CD4-positive, alpha-beta T cell (primary cell): Measurements from ENCODE around the gene WDR72. TPM values are rescaled to one million over a fixed set of nuclear protein-coding genes. Genes with fewer than 3 reads are reported as not detected.
A peak's percentile ranks its signal among the peaks of the same experiment; 100 is the strongest.

Source experiments
- ATAC-seq: fragments of 200-7000 bp; cut with Tn5 transposase; one replicate; pipeline ENCODE4 v1.10.0; 2022; ENCODE audit warnings: mild to moderate bottlenecking; ENCODE audit not compliant: poor library complexity
- CTCF ChIA-PET: fragments of 350-600 bp; sonication (Branson Sonifier 250); formaldehyde crosslinking; loops from one replicate; lab custom pipeline; 2021; ENCODE audit warnings: antibody characterized with exemption, inconsistent platforms; lab: Charles Lee
- POLR2A ChIA-PET: fragments of 350-600 bp; sonication (Branson Sonifier 250); formaldehyde crosslinking; loops from one replicate; lab custom pipeline; 2021; ENCODE audit warnings: antibody characterized with exemption, inconsistent platforms; lab: Charles Lee
- DNase-seq, 14 experiments: peaks; one replicate each; pipeline ENCODE4 v3.0.0-alpha.2; 2013 to 2020; ENCODE audit warnings: mixed read lengths in 2 of 14
- H3K27ac ChIP-seq, 2 donors: one replicate each; pipeline versions ENCODE4 v1.5.1 to v1.7.0; 2013; ENCODE audit warnings: low read length in 2 of 2, low read depth in 1 of 2, mild to moderate bottlenecking in 1 of 2
- H3K27me3 ChIP-seq, 2 experiments: 1 replicate in 1 of 2; 2 replicates in 1 of 2; pipeline versions ENCODE4 v1.6.1 to v1.7.0; 2013; ENCODE audit warnings: low read length in 2 of 2, control low read depth in 1 of 2, mild to moderate bottlenecking in 1 of 2, moderate library complexity in 1 of 2; ENCODE audit not compliant: insufficient read depth in 2 of 2, control insufficient read depth in 1 of 2
- H3K36me3 ChIP-seq: one replicate; pipeline ENCODE4 v1.6.1; 2013; ENCODE audit warnings: low read length, control low read depth; ENCODE audit not compliant: insufficient read depth
- H3K4me1 ChIP-seq: one replicate; pipeline ENCODE4 v1.6.1; 2013; ENCODE audit warnings: low read length, control low read depth; ENCODE audit not compliant: insufficient read depth
- H3K4me3 ChIP-seq: one replicate; pipeline ENCODE4 v1.5.1; 2013; ENCODE audit warnings: mild to moderate bottlenecking, low read length, moderate library complexity
- H3K9me3 ChIP-seq, 2 experiments: 1 replicate in 1 of 2; 2 replicates in 1 of 2; pipeline versions ENCODE4 v1.6.1 to v1.7.0; 2013; ENCODE audit warnings: low read length in 2 of 2, mild to moderate bottlenecking in 2 of 2, control low read depth in 1 of 2, moderate library complexity in 1 of 2; ENCODE audit not compliant: control insufficient read depth in 1 of 2, insufficient read depth in 1 of 2
- H3K27ac Mint-ChIP-seq: one replicate; pipeline ENCODE4 v1.8.0; 2020; ENCODE audit warnings: mixed read lengths
- H3K27me3 Mint-ChIP-seq: one replicate; pipeline ENCODE4 v1.8.0; 2021; ENCODE audit warnings: mixed read lengths
- H3K36me3 Mint-ChIP-seq: one replicate; pipeline ENCODE4 v1.8.0; 2021; ENCODE audit warnings: low read depth, mixed read lengths
- H3K4me1 Mint-ChIP-seq: one replicate; pipeline ENCODE4 v1.8.0; 2021; ENCODE audit warnings: low read depth, mixed read lengths
- H3K4me3 Mint-ChIP-seq: one replicate; pipeline ENCODE4 v1.8.0; 2020; ENCODE audit warnings: mild to moderate bottlenecking, mixed read lengths
- H3K9me3 Mint-ChIP-seq: one replicate; pipeline ENCODE4 v1.8.0; 2020; ENCODE audit warnings: mixed read lengths
- intact Hi-C, 2 experiments: fragments of 100-400 bp; cut with DNase I in 1 of 2; cut with micrococcal nuclease in 1 of 2; formaldehyde crosslinking; loops; one replicate each; pipeline versions ENCODE4 v1.15.1 to v1.9.0; 2023 to 2025; cut with DNase I, micrococcal nuclease
- polyA plus RNA-seq, 2 donors: library from polyadenylated mRNA; unstranded; fragments of 120-200 nt; gene quantifications; one replicate each; pipeline ENCODE4 v1.2.1, GENCODE V29; 2013
- total RNA-seq, 174 experiments: library from RNA in 2 of 174; stranded (reverse) in 2 of 174; gene quantifications; one replicate each; pipeline ENCODE4 v1.2.3 and lab custom pipeline; 2021 to 2026
- TF ChIP-seq, protein P1 (sequence below): fragments of 200-600 bp; IDR thresholded peaks from one replicate; pipeline ENCODE4 v1.8.0; 2022; ENCODE audit warnings: antibody characterized with exemption, mild to moderate bottlenecking

WDR72 gene
- total RNA-seq (not detected), total RNA-seq (lab: John Stamatoyannopoulos, UW) (0 to 0.29 (median 0) reads per million in 172 experiments)
- polyA plus RNA-seq (2013, experiment 1 of 2) = 0.03 TPM
- 0.05 TPM for polyA plus RNA-seq (2013, experiment 2 of 2)

DNA sequence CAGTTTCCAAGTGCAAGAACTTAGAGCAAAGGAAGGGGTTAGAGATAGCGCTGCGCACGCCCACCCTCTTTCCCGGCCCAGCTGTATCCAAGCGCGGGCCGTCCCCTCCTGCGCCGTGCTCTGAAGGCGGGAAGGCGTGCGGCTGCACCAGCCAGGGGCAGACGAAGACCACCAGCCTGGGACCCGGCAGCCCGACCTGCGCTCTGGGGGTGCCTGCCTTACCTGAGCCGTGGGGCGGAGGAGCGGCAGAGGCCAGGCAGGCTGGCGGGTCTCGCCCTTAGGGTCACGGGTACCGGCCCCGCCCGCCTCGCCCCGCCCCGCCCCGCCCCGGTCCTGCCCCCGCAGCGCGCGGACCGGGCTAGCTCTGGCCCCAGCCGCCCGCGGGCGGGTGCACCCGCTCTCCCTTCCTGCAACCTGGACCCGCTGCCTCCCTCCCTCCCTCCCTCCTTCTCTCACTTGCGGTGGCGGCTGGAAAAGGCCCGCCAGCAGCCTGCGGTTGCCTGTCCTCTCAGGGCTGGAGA is at the start of gene WDR72:
WDR72 (minus strand) TSS at position 253 of the 521 bp plus-strand sequence. CDS start 26,514 bp downstream, outside the sequence.
- TF ChIP-seq, protein P1, sequence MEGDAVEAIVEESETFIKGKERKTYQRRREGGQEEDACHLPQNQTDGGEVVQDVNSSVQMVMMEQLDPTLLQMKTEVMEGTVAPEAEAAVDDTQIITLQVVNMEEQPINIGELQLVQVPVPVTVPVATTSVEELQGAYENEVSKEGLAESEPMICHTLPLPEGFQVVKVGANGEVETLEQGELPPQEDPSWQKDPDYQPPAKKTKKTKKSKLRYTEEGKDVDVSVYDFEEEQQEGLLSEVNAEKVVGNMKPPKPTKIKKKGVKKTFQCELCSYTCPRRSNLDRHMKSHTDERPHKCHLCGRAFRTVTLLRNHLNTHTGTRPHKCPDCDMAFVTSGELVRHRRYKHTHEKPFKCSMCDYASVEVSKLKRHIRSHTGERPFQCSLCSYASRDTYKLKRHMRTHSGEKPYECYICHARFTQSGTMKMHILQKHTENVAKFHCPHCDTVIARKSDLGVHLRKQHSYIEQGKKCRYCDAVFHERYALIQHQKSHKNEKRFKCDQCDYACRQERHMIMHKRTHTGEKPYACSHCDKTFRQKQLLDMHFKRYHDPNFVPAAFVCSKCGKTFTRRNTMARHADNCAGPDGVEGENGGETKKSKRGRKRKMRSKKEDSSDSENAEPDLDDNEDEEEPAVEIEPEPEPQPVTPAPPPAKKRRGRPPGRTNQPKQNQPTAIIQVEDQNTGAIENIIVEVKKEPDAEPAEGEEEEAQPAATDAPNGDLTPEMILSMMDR = no peak
- Histone ChIP-seq H3K4me3 (no peak within 1 kb of the TSS), H3K27ac (no peak within 1 kb of the TSS), H3K27me3 (peaks cover 24 to 28% of the 10 kb centered on the region in 2 experiments), H3K36me3 (no peaks in the 10 kb centered on the region), H3K4me1 (no peaks in the 10 kb centered on the region), H3K9me3 (peaks cover 0 to 5% of the 10 kb centered on the region in 2 experiments)
- H3K9me3 Mint-ChIP-seq = peaks cover 3% of the 10 kb centered on the region
- H3K27ac Mint-ChIP-seq = no peak within 1 kb of the TSS
- POLR2A ChIA-PET = no interaction called here
- H3K36me3 Mint-ChIP-seq = no peaks in the 10 kb centered on the region
- intact Hi-C loops = no loop called here
- H3K4me1 Mint-ChIP-seq = no peaks in the 10 kb centered on the region
- H3K4me3 Mint-ChIP-seq = no peak within 1 kb of the TSS
- ATAC-seq (no peak), DNase-seq (no peak)
- H3K27me3 Mint-ChIP-seq = peaks cover 56% of the 10 kb centered on the region
- CTCF ChIA-PET = no interaction called here

DNA sequence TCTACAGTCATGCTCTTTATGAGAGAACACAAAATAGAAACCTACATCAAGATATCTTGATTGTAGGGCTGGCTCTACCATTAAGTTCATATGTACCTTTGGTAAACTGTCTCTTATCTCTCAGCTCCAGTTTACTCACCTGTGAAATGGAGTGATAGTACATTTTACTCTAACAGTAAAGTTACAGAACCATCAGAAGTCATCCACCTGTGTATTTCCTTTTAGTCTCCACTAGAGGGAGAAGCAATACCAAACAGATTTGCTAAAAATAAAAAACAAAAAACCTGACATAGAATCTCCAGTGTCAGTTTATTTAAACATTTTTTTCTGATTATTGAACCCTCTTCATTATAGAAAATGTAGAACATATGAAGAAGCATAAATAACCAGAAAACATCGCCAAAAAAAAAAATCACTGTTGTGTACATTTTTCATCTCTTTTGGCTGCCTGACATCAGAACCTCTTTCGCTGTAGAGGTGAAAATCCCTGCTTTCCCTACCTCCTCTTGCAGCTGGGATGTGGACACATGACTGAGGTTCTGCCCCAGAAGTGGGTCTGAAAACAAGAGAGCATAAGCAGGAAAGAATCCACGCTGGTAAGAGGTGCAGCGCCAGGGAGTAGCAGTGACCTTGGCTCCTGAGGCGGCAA is 48.7 kb upstream of the WDR72 start:
- Mint-ChIP-seq H3K4me3 (no peak overlapping the region), H3K36me3 (no peaks in the 10 kb centered on the region)
- H3K27ac ChIP-seq = no peak overlapping the region

DNA sequence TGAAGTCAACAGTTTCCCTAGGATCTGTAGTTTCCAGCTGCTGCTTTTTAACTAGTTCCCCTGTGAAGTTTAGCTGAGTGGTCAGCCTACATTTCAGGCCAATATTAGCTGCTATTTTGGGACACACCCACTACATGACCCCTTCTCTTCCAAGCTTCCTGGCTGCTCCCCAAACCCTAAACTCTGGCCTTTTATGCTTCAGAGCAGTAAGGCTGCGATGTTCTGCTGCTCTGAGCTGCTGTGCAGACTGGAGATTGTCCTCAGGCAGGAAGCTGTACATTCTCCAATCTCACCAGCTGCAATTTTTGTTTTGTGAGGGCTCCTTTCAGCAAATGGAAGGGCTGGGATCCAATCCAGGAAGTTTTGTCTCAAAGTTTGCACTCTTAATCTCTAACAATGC is 48.0 kb upstream of the WDR72 start:
- ATAC-seq (no peak), DNase-seq (no peak)
- H3K27me3 Mint-ChIP-seq = peaks cover 4% of the 10 kb centered on the region
- H3K36me3 Mint-ChIP-seq = no peaks in the 10 kb centered on the region
- Histone ChIP-seq H3K4me3 (no peak overlapping the region), H3K27ac (no peak overlapping the region), H3K4me1 (no peaks in the 10 kb centered on the region), H3K27me3 (no peaks in the 10 kb centered on the region), H3K36me3 (no peaks in the 10 kb centered on the region), H3K9me3 (peaks cover 0 to 4% of the 10 kb centered on the region in 2 experiments)
- H3K4me3 Mint-ChIP-seq = no peak overlapping the region
- ChIA-PET POLR2A (no interaction called here), CTCF (no interaction called here)
- no peak overlapping the region for H3K27ac Mint-ChIP-seq
- H3K9me3 Mint-ChIP-seq = no peaks in the 10 kb centered on the region
- intact Hi-C loops = no loop called here
- no peaks in the 10 kb centered on the region for H3K4me1 Mint-ChIP-seq
- TF ChIP-seq, protein P1 = no peak

More for the DNA sequence above, 48.7 kb upstream of the WDR72 start:
- H3K4me1 Mint-ChIP-seq = no peaks in the 10 kb centered on the region
- no peak overlapping the region for H3K27ac Mint-ChIP-seq
- TF ChIP-seq, protein P1 = peak; percentile 21
- Histone ChIP-seq H3K27me3 (no peaks in the 10 kb centered on the region), H3K9me3 (peaks cover 0 to 4% of the 10 kb centered on the region in 2 experiments), H3K36me3 (no peaks in the 10 kb centered on the region), H3K4me3 (no peak overlapping the region), H3K4me1 (no peaks in the 10 kb centered on the region)
- ChIA-PET CTCF (no interaction called here), POLR2A (no interaction called here)
- intact Hi-C loops = no loop called here
- H3K9me3 Mint-ChIP-seq = no peaks in the 10 kb centered on the region
- H3K27me3 Mint-ChIP-seq = peaks cover 4% of the 10 kb centered on the region
- ATAC-seq = no peak
- no peak for DNase-seq
